HEK293 (cell line): ENCODE measurements around the gene SMURF1.

ENCODE experiments used
- CTCF ChIA-PET: fragments of 350-600 bp; formaldehyde crosslinking; extraction: SDS; loops from one replicate; lab custom pipeline; 2021; ENCODE audit warnings: antibody characterized with exemption; lab: Yijun Ruan, JAX
- POLR2A ChIA-PET: fragments of 300-600 bp; formaldehyde crosslinking; extraction: SDS; loops from one replicate; lab custom pipeline; 2020; ENCODE audit warnings: antibody characterized with exemption, inconsistent platforms; lab: Yijun Ruan, JAX
- H3K27ac ChIP-seq: fragments of 200-500 bp; sonication (Bioruptor generic); 2 replicates; pipeline ENCODE4 v1.5.1; 2014; ENCODE audit warnings: low read depth, low read length, control low read depth, inconsistent platforms; ENCODE audit errors: extremely low read depth
- H3K36me3 ChIP-seq, 2 experiments: fragments of 200-500 bp in 1 of 2; sonication (Bioruptor generic) in 1 of 2; 1 replicate in 1 of 2; 2 replicates in 1 of 2; pipeline ENCODE4 v1.5.1; 2014 to 2017; ENCODE audit warnings: inconsistent platforms in 2 of 2, low read length in 2 of 2; ENCODE audit not compliant: control insufficient read depth in 2 of 2, insufficient read depth in 1 of 2
- H3K4me1 ChIP-seq: fragments of 200-500 bp; sonication (Bioruptor generic); 2 replicates; pipeline ENCODE4 v1.5.1; 2014; ENCODE audit warnings: mild to moderate bottlenecking, low read length, inconsistent platforms; ENCODE audit not compliant: control insufficient read depth, insufficient read depth
- H3K4me3 ChIP-seq: 2 replicates; pipeline ENCODE4 v1.5.1; 2011; ENCODE audit warnings: low read depth, mild to moderate bottlenecking, control low read depth, low read length, moderate library complexity
- H3K9me3 ChIP-seq: fragments of 200-500 bp; sonication (Bioruptor generic); 2 replicates; pipeline ENCODE4 v1.5.1; 2014; ENCODE audit warnings: low read depth, low read length, inconsistent platforms; ENCODE audit not compliant: control insufficient read depth, insufficient read depth
- CTCF ChIP-seq: fragments of 450-650 bp; formaldehyde crosslinking; IDR thresholded peaks from 2 replicates; pipeline ENCODE4 v1.5.1; 2016; ENCODE audit warnings: missing biosample characterization, missing genetic modification characterization
- ELK4 ChIP-seq: IDR thresholded peaks from 2 replicates; pipeline ENCODE4 v1.6.1; 2011; ENCODE audit warnings: mild to moderate bottlenecking, low read depth, low read length, borderline replicate concordance
- GLIS2 ChIP-seq: fragments of 450-650 bp; formaldehyde crosslinking; IDR thresholded peaks from 2 replicates; pipeline ENCODE4 v1.5.1; 2016; ENCODE audit warnings: missing biosample characterization, missing genetic modification characterization
- HOXD13 ChIP-seq: sonication (generic); formaldehyde crosslinking; IDR thresholded peaks from 2 replicates; pipeline ENCODE4 v1.8.0; 2022; ENCODE audit warnings: missing genetic modification reagents, borderline replicate concordance
- SCRT1 ChIP-seq: fragments of 450-650 bp; formaldehyde crosslinking; IDR thresholded peaks from 2 replicates; pipeline ENCODE4 v1.5.1; 2016; ENCODE audit warnings: missing biosample characterization, missing genetic modification characterization, borderline replicate concordance
- SETDB1 ChIP-seq: IDR thresholded peaks from one replicate; pipeline ENCODE4 v1.6.1; 2017; ENCODE audit warnings: mild to moderate bottlenecking, low read length, moderate library complexity, mixed read lengths; ENCODE audit not compliant: insufficient read length
- YY2 ChIP-seq: fragments of 450-650 bp; formaldehyde crosslinking; IDR thresholded peaks from 2 replicates; pipeline ENCODE4 v1.5.1; 2016; ENCODE audit warnings: missing biosample characterization, missing genetic modification characterization
- ZBTB20 ChIP-seq: fragments of 450-650 bp; formaldehyde crosslinking; IDR thresholded peaks from 2 replicates; pipeline ENCODE4 v1.5.1; 2016; ENCODE audit warnings: missing biosample characterization, missing genetic modification characterization
- ZBTB49 ChIP-seq: fragments of 450-650 bp; formaldehyde crosslinking; IDR thresholded peaks from 2 replicates; pipeline ENCODE4 v1.5.1; 2016; ENCODE audit warnings: missing biosample characterization, missing genetic modification characterization, low read depth
- ZNF214 ChIP-seq: fragments of 450-650 bp; formaldehyde crosslinking; IDR thresholded peaks from 2 replicates; pipeline ENCODE4 v1.5.1; 2017; ENCODE audit warnings: missing biosample characterization, mild to moderate bottlenecking, missing genetic modification characterization, borderline replicate concordance
- ZNF274 ChIP-seq, 2 experiments: fragments of 200-500 bp in 1 of 2; fragments of 450-650 bp in 1 of 2; sonication (Bioruptor generic) in 1 of 2; formaldehyde crosslinking in 1 of 2; IDR thresholded peaks; 2 replicates each; pipeline versions ENCODE4 v1.5.1 to v1.6.1; 2014 to 2016; ENCODE audit warnings: borderline replicate concordance in 1 of 2, inconsistent platforms in 1 of 2, low read length in 1 of 2, missing biosample characterization in 1 of 2, missing genetic modification characterization in 1 of 2
- ZNF311 ChIP-seq: fragments of 450-650 bp; formaldehyde crosslinking; IDR thresholded peaks from 2 replicates; pipeline ENCODE4 v1.5.1; 2017; ENCODE audit warnings: missing biosample characterization, missing genetic modification characterization, borderline replicate concordance
- ZNF404 ChIP-seq: fragments of 450-650 bp; formaldehyde crosslinking; IDR thresholded peaks from 2 replicates; pipeline ENCODE4 v1.5.1; 2017; ENCODE audit warnings: missing biosample characterization, missing genetic modification characterization
- ZNF549 ChIP-seq: fragments of 450-650 bp; IDR thresholded peaks from 2 replicates; pipeline ENCODE4 v1.5.1; 2018; ENCODE audit warnings: missing biosample characterization, missing genetic modification characterization, mild to moderate bottlenecking, inconsistent platforms, moderate library complexity
- ZNF571 ChIP-seq: fragments of 450-650 bp; formaldehyde crosslinking; IDR thresholded peaks from 2 replicates; pipeline ENCODE4 v1.5.0; 2017; ENCODE audit warnings: missing biosample characterization, missing genetic modification characterization
- ZNF585B ChIP-seq: fragments of 450-650 bp; formaldehyde crosslinking; IDR thresholded peaks from 2 replicates; pipeline ENCODE4 v1.5.1; 2016; ENCODE audit warnings: missing biosample characterization, missing genetic modification characterization
- ZNF621 ChIP-seq: fragments of 450-650 bp; formaldehyde crosslinking; IDR thresholded peaks from 2 replicates; pipeline ENCODE4 v1.5.1; 2017; ENCODE audit warnings: missing biosample characterization, missing genetic modification characterization
- ZNF624 ChIP-seq: fragments of 450-650 bp; formaldehyde crosslinking; IDR thresholded peaks from 2 replicates; pipeline ENCODE4 v1.5.1; 2017; ENCODE audit warnings: missing biosample characterization, missing genetic modification characterization
- ZNF629 ChIP-seq: fragments of 450-650 bp; formaldehyde crosslinking; IDR thresholded peaks from 2 replicates; pipeline ENCODE4 v1.5.1; 2017; ENCODE audit warnings: missing biosample characterization, missing genetic modification characterization
- ZNF660 ChIP-seq: fragments of 450-650 bp; IDR thresholded peaks from 2 replicates; pipeline ENCODE4 v1.5.1; 2018; ENCODE audit warnings: missing biosample characterization, mild to moderate bottlenecking, missing genetic modification characterization
- ZNF768 ChIP-seq: fragments of 450-650 bp; formaldehyde crosslinking; IDR thresholded peaks from 2 replicates; pipeline ENCODE4 v1.5.1; 2018; ENCODE audit warnings: missing biosample characterization, mild to moderate bottlenecking, missing genetic modification characterization
- TF ChIP-seq, protein P1 (sequence below): fragments of 450-650 bp; formaldehyde crosslinking; IDR thresholded peaks from 2 replicates; pipeline ENCODE4 v1.5.1; 2016; ENCODE audit warnings: missing biosample characterization, missing genetic modification characterization
- TF ChIP-seq, protein P2 (sequence below): fragments of 450-650 bp; formaldehyde crosslinking; IDR thresholded peaks from 2 replicates; pipeline ENCODE4 v1.5.1; 2016; ENCODE audit warnings: missing biosample characterization, missing genetic modification characterization
- TF ChIP-seq, protein P3 (sequence below): fragments of 450-650 bp; formaldehyde crosslinking; IDR thresholded peaks from 2 replicates; pipeline ENCODE4 v1.5.1; 2017; ENCODE audit warnings: missing biosample characterization, missing genetic modification characterization

The SMURF1 gene

DNA sequence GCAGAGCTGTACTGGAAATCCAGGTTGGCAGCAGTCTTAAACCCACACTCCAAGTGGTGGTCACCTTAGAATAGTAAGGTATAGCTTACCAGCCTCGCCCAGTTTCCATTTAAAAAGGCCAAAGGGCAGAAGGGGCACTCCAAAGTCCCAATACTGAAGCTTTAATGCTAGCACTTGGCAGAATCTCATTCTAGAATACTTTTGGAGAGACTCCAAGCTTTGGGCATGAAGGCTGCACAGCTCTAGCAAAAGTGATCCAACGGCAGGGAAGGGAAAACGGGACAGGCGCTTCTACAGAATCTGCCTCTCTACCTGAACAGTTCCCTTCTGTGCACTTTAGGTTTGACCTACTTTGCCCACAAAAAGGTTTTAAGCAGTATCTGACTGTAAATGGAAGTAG is 19.7 kb downstream of the SMURF1 start:
- ChIA-PET POLR2A (no interaction called here), CTCF (interaction anchor here (1.7 kb wide), 1 partner anchor 12 kb away, joined by 5 read pairs; no protein-coding TSS in a partner anchor)

DNA sequence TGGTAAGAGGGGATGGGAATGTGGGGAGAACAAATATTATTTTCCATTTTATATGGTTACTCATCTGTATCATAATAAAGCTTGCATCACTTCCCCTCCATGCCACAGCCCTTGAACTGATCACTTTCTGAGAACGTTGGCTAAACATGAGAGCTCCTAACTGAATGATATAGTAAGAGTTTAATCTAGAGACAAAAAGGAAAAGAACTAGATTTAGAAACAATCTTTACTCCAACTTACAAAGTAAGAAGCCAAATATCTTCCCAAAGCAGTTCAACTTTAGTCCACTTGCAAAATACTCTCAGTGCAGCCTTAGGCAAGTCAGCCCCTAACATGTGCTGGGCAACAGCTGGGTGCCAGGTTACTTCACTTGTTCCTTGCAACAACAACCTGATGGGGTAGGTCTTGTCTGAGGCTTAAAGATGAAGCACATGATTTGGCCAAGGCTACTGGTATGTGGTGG is 20.3 kb downstream of the SMURF1 start:
- ChIA-PET CTCF (interaction anchor here (1.7 kb wide), 1 partner anchor 11 kb away, joined by 5 read pairs; no protein-coding TSS in a partner anchor), POLR2A (no interaction called here)
- H3K36me3 ChIP-seq: no peaks in the 10 kb centered on the region
- H3K9me3 ChIP-seq: no peaks in the 10 kb centered on the region
- H3K4me3 ChIP-seq: no peak overlapping the region
- no peak overlapping the region for H3K27ac ChIP-seq
- 0 out of 2 replicates have a peak, but pooled peaks cover 3% of the 10 kb centered on the region for H3K4me1 ChIP-seq
- TF ChIP-seq HOXD13 (no peak), ZNF274 (IDR thresholded peaks at IDR 0.05; ENCODE audit: low read length) (no peak), ZNF274 (tag by site-specific recombination; IDR thresholded peaks at IDR 0.05; ENCODE audit: borderline replicate concordance) (no peak), GLIS2 (tag by site-specific recombination) (no peak), ELK4 (no peak), ZNF311 (tag by site-specific recombination) (no peak), ZNF571 (tag by site-specific recombination) (no peak), ZNF585B (tag by site-specific recombination) (no peak), ZNF629 (tag by site-specific recombination) (no peak), ZBTB20 (no peak), ZNF660 (tag by site-specific recombination) (no peak), ZBTB49 (tag by site-specific recombination) (no peak)

More for the DNA sequence above, 19.7 kb downstream of the SMURF1 start:
- Histone ChIP-seq H3K4me1 (0 out of 2 replicates have a peak, but pooled peaks cover 6% of the 10 kb centered on the region), H3K27ac (no peak overlapping the region), H3K9me3 (no peaks in the 10 kb centered on the region), H3K4me3 (no peak overlapping the region), H3K36me3 (no peaks in the 10 kb centered on the region)
- no peak for TF ChIP-seq ZNF214
- no peak for TF ChIP-seq GLIS2 (tag by site-specific recombination)
- TF ChIP-seq CTCF (tag by site-specific recombination): no peak
- TF ChIP-seq ZNF660 (tag by site-specific recombination): no peak
- no peak for TF ChIP-seq SCRT1
- no peak for TF ChIP-seq ZNF404 (tag by site-specific recombination)
- no peak for TF ChIP-seq YY2 (tag by site-specific recombination)
- TF ChIP-seq ZNF549: no peak
- TF ChIP-seq SETDB1: no peak
- no peak for TF ChIP-seq ZNF621 (tag by site-specific recombination)
- TF ChIP-seq, protein P1, sequence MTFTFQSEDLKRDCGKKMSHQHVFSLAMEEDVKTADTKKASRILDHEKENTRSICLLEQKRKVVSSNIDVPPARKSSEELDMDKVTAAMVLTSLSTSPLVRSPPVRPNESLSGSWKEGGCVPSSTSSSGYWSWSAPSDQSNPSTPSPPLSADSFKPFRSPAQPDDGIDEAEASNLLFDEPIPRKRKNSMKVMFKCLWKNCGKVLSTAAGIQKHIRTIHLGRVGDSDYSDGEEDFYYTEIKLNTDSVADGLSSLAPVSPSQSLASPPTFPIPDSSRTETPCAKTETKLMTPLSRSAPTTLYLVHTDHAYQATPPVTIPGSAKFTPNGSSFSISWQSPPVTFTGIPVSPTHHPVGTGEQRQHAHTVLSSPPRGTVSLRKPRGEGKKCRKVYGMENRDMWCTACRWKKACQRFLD (tag by site-specific recombination): no peak
- TF ChIP-seq, protein P2, sequence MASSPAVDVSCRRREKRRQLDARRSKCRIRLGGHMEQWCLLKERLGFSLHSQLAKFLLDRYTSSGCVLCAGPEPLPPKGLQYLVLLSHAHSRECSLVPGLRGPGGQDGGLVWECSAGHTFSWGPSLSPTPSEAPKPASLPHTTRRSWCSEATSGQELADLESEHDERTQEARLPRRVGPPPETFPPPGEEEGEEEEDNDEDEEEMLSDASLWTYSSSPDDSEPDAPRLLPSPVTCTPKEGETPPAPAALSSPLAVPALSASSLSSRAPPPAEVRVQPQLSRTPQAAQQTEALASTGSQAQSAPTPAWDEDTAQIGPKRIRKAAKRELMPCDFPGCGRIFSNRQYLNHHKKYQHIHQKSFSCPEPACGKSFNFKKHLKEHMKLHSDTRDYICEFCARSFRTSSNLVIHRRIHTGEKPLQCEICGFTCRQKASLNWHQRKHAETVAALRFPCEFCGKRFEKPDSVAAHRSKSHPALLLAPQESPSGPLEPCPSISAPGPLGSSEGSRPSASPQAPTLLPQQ (tag by site-specific recombination): no peak
- TF ChIP-seq ZNF768 (tag by site-specific recombination): no peak
- TF ChIP-seq, protein P3, sequence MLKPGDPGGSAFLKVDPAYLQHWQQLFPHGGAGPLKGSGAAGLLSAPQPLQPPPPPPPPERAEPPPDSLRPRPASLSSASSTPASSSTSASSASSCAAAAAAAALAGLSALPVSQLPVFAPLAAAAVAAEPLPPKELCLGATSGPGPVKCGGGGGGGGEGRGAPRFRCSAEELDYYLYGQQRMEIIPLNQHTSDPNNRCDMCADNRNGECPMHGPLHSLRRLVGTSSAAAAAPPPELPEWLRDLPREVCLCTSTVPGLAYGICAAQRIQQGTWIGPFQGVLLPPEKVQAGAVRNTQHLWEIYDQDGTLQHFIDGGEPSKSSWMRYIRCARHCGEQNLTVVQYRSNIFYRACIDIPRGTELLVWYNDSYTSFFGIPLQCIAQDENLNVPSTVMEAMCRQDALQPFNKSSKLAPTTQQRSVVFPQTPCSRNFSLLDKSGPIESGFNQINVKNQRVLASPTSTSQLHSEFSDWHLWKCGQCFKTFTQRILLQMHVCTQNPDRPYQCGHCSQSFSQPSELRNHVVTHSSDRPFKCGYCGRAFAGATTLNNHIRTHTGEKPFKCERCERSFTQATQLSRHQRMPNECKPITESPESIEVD: no peak
- no peak for TF ChIP-seq HOXD13
- no peak for TF ChIP-seq ZNF624 (tag by site-specific recombination)
